OCI-LY3 (cell line): ENCODE data around the gene PPP2R2C.

Experiments used
- H2AFZ ChIP-seq: fragments of 200-600, 300-600 bp; shearing (Covaris generic); 2 replicates; pipeline ENCODE4 v1.6.0; 2014; ENCODE audit warnings: antibody characterized with exemption, low read depth, low read length
- H3K27ac ChIP-seq: fragments of 200-600, 300-600 bp; sonication (generic); 2 replicates; pipeline ENCODE4 v1.5.1; 2014; ENCODE audit warnings: mild to moderate bottlenecking, low read length, moderate library complexity, mixed read lengths
- H3K27me3 ChIP-seq: fragments of 200-600, 300-600 bp; sonication (generic); 2 replicates; pipeline ENCODE4 v1.6.1; 2014; ENCODE audit warnings: low read depth, low read length, mixed read lengths
- H3K36me3 ChIP-seq: fragments of 200-600, 300-600 bp; sonication (generic); replicated peaks from 2 replicates; pipeline ENCODE3; 2014; ENCODE audit warnings: low read depth, low read length, mixed read lengths
- H3K4me1 ChIP-seq: fragments of 300-600, 200-600 bp; sonication (generic); 2 replicates; pipeline ENCODE4 v1.6.1; 2014; ENCODE audit warnings: low read length, mixed read lengths
- H3K4me2 ChIP-seq: fragments of 200-600, 300-600 bp; sonication (generic); 2 replicates; pipeline ENCODE4 v1.6.1; 2014; ENCODE audit warnings: low read length, mixed read lengths
- H3K4me3 ChIP-seq: fragments of 300-600, 200-600 bp; sonication (generic); 2 replicates; pipeline ENCODE4 v1.5.1; 2014; ENCODE audit warnings: antibody characterized with exemption, mild to moderate bottlenecking, low read length, moderate library complexity
- H3K79me2 ChIP-seq: fragments of 300-600, 200-600 bp; shearing (Covaris generic); 2 replicates; pipeline ENCODE4 v1.6.1; 2014; ENCODE audit warnings: mild to moderate bottlenecking, low read length, mixed read lengths
- H3K9ac ChIP-seq: fragments of 300-600, 200-600 bp; shearing (Covaris generic); 2 replicates; pipeline ENCODE4 v1.6.0; 2014; ENCODE audit warnings: mild to moderate bottlenecking, low read length, moderate library complexity
- H3K9me3 ChIP-seq: fragments of 200-600, 300-600 bp; shearing (Covaris generic); 2 replicates; pipeline ENCODE4 v1.6.1; 2014; ENCODE audit warnings: low read length, mixed read lengths; ENCODE audit not compliant: insufficient read depth
- H4K20me1 ChIP-seq: fragments of 200-600, 300-600 bp; sonication (generic); 2 replicates; pipeline ENCODE4 v1.6.1; 2016; ENCODE audit warnings: low read length, mixed read lengths; ENCODE audit not compliant: insufficient read depth
- EZH2phosphoT487 ChIP-seq: fragments of 200-600 bp; shearing (Covaris generic); IDR thresholded peaks from 2 replicates; pipeline ENCODE4 v1.6.1; 2018; ENCODE audit warnings: antibody characterized with exemption, mixed run types, low read depth
- TF ChIP-seq, protein P1 (sequence below): fragments of 200-600, 300-600 bp; sonication (generic); IDR thresholded peaks from 2 replicates; pipeline ENCODE4 v1.5.1; 2014; ENCODE audit warnings: antibody characterized with exemption, low read length, low read depth

PPP2R2C gene

DNA sequence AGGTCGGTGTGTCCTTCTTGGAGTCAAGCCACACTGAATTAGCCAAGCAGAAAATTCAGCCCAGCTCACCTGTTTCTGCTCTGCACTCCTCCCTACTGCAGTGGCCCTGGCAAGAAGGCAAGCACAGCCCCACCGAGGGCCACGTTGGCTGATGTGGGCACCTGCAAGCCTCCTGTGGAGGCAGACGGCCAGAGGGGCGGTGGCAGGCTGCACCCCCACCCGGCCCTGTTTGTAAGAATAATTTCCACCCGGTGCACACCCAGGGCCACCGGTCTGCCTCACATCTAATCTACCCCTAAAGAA, 18.8 kb downstream of the PPP2R2C start:
- Histone ChIP-seq H3K4me1 (no peaks in the 10 kb centered on the region), H3K9me3 (no peaks in the 10 kb centered on the region), H3K9ac (no peak overlapping the region), H3K27ac (no peak overlapping the region), H4K20me1 (no peaks in the 10 kb centered on the region), H3K79me2 (no peaks in the 10 kb centered on the region), H2AFZ (no peak overlapping the region), H3K4me2 (no peak overlapping the region), H3K27me3 (0 out of 2 replicates have a peak, but pooled peaks cover 5% of the 10 kb centered on the region), H3K4me3 (no peak overlapping the region), H3K36me3 (no peaks in the 10 kb centered on the region)
- TF ChIP-seq, protein P1, sequence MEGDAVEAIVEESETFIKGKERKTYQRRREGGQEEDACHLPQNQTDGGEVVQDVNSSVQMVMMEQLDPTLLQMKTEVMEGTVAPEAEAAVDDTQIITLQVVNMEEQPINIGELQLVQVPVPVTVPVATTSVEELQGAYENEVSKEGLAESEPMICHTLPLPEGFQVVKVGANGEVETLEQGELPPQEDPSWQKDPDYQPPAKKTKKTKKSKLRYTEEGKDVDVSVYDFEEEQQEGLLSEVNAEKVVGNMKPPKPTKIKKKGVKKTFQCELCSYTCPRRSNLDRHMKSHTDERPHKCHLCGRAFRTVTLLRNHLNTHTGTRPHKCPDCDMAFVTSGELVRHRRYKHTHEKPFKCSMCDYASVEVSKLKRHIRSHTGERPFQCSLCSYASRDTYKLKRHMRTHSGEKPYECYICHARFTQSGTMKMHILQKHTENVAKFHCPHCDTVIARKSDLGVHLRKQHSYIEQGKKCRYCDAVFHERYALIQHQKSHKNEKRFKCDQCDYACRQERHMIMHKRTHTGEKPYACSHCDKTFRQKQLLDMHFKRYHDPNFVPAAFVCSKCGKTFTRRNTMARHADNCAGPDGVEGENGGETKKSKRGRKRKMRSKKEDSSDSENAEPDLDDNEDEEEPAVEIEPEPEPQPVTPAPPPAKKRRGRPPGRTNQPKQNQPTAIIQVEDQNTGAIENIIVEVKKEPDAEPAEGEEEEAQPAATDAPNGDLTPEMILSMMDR: no peak
- TF ChIP-seq EZH2phosphoT487: no peak

DNA sequence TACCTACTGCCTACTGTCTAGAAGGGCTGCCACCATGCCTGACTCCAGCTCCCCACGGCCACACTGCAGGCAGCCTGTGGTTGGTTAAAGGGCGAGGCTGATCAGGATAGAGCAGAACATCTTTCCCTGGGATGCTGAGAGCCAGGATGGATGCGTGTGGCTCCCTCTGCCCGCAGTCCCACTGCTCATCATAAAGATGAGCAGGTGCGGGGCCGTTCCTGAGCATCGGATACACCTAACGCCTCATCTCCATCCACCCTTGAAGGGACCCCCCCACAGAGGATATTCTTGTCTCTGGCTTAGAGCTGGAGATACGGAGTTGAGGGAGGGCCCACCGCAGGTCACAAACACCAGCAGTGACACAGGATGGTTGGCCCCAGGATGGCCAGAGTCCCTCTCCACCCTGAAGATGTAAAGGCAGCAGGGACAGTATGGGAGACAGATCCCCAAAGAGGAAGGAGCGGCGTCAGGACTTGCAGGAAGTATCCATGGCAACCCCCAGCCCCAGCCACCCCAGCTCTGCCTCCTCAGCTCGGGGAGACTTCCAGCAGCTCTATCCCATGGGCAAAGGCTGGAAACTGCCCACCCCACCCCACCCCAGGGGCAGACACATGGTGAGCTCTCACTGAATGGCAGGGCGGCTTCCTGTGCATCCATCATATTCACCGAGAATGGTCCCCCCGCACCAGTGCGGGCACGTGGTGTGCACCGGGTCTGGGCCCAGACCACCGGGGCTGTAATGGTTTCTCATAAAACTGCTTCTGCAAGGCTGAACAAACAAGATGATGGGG, 19.3 kb downstream of the PPP2R2C start:
- no peaks in the 10 kb centered on the region for H3K9me3 ChIP-seq
- H3K79me2 ChIP-seq: no peaks in the 10 kb centered on the region
- no peaks in the 10 kb centered on the region for H4K20me1 ChIP-seq
- no peak overlapping the region for H3K4me2 ChIP-seq
- H3K4me3 ChIP-seq: no peak overlapping the region
- H2AFZ ChIP-seq: no peak overlapping the region
- no peak overlapping the region for H3K9ac ChIP-seq
- no peaks in the 10 kb centered on the region for H3K36me3 ChIP-seq
- H3K27me3 ChIP-seq: 0 out of 2 replicates have a peak, but pooled peaks cover 5% of the 10 kb centered on the region
- no peaks in the 10 kb centered on the region for H3K4me1 ChIP-seq
- no peak overlapping the region for H3K27ac ChIP-seq
- no peak for TF ChIP-seq EZH2phosphoT487
- TF ChIP-seq, protein P1: no peak

DNA sequence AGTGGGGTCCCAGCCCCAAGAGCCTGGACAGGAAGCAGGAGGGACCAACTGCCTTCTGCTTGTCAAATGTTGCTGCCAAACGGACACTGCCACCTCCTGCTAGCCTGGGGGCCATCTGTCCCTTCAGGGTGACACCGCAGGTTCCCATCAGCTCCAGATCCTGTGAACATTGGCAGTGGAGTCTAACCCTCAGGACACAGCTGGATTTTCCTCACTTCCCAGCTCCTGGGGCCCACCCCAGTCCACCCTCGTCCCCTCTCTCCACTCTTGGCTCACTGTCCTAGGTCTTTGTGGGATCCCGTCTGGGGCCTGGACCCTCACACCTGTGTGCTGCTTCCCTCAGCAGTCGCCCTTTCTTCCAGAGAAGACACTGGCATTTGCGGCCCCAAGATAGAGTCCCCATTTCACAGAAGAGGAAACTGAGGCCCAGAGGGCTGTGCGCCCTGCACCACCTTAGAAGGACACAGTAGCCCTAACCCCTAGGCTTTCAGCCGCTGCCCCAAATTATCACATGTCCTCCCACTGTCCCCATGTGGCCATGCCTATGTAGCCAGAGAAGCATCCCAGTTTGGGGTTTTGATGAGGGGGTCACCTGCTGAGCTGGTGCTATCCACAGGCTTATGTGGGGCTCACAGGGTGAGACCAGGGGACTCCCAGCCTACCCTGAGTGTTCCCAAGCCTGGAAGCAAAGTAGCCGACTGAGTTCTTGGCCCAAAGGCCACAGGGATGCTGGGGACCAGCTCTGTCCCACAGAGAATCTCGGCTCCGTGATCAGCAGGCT, 20.1 kb downstream of the PPP2R2C start:
- Histone ChIP-seq H3K27ac (no peak overlapping the region), H2AFZ (no peak overlapping the region), H4K20me1 (no peaks in the 10 kb centered on the region), H3K9me3 (no peaks in the 10 kb centered on the region), H3K79me2 (no peaks in the 10 kb centered on the region), H3K4me2 (no peak overlapping the region), H3K36me3 (no peaks in the 10 kb centered on the region), H3K27me3 (0 out of 2 replicates have a peak, but pooled peaks cover 5% of the 10 kb centered on the region), H3K4me3 (no peak overlapping the region), H3K9ac (no peak overlapping the region), H3K4me1 (no peaks in the 10 kb centered on the region)
- no peak for TF ChIP-seq EZH2phosphoT487
- TF ChIP-seq, protein P1: no peak

DNA sequence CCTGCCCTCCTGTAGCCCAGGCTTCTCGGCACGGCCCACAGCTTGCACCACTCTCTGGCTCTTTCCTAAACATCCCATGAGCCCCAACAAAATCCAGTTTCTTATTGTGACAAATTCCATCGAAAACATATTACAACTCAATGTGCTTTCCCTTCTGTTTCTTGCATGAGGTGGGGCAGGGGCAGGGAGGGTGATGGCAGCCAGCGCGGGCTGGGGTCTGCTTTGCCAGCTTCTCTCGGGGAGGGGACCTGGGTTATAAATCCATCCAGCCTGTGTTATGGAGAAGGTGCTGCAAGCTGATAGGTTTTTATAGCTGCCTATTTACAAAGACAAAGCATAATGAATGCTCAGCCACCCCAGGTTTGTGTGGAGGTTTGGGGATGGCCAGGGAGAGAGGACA, 21.1 kb downstream of the PPP2R2C start:
- Histone ChIP-seq H3K9ac (no peak overlapping the region), H2AFZ (no peak overlapping the region), H3K27me3 (0 out of 2 replicates have a peak, but pooled peaks cover 5% of the 10 kb centered on the region), H3K4me2 (no peak overlapping the region), H4K20me1 (no peaks in the 10 kb centered on the region), H3K36me3 (no peaks in the 10 kb centered on the region), H3K4me3 (no peak overlapping the region), H3K27ac (no peak overlapping the region), H3K79me2 (no peaks in the 10 kb centered on the region), H3K4me1 (no peaks in the 10 kb centered on the region), H3K9me3 (no peaks in the 10 kb centered on the region)
- TF ChIP-seq, protein P1: no peak
- TF ChIP-seq EZH2phosphoT487: no peak
